Measurements from ENCODE around the gene RGPD5.
"Not testable (repeated sequence)": the region's sequence is repeated elsewhere in the genome, so short reads cannot be mapped to it uniquely, and the experiment has no call there.

The RGPD5 gene

GRCh38 chr2:109894141-109894540 lies 100.0 kb downstream of the RGPD5 start:
- DNase-seq = not testable (repeated sequence)

GRCh38 chr2:109895090-109895869 lies 101.2 kb downstream of the RGPD5 start:
- DNase-seq = not testable (repeated sequence)

DNA sequence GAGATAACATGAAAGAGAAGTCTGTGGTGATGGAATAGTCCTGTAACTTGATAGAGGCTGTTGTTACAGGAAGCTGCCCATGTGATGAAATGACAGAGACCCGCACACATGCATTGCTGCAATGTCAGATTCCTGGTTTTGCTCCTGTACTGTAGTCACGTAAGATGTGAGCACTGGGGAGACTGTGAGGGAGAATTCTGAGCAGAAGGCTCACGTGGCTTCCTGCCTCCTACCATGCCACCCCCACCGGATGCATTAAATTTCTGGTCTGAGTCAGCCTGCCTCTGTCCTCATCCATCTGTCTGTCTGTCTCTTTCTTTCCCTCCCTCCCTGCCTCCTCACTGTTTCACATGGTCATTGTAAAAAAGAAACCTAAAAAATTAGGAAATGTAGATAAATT lies 102.1 kb downstream of the RGPD5 start:
- DNase-seq = not testable (repeated sequence)

DNA sequence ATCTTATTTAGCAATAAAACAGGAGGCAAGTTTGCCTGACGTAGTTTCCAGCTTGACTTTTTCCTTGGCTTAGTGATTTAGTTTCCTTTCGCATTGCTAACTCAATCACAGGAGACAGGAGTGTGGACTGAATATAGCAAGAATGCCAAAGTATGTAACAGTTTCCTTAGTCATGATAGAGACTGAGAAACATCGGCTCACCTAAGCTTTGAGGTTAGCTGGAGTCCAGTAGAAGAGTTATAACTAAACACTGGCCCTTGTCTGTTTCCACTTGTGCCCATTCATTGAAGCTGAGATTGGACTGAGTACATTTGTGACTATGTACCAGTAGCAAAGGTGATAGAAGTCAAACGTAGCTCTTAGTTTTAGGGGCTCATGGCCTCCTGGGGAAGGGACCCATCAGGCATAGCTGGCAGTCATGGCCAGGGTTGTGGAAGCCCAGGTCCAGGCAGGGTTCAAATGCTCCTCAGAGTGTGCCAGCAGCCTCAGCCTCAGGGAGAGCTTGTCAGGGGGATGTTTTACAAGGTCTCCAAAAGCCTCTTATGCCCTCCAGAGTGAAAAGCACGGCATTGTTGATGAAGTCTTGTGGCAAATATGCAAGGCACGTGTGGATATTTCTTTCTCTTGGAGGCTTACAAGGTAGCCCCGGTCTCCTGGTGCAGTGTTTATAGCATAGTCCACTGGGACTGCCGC lies 103.8 kb downstream of the RGPD5 start:
- not testable (repeated sequence) for DNase-seq

GRCh38 chr2:109898462-109899336 lies 104.6 kb downstream of the RGPD5 start, which contains the start of gene LIMS3:
Gene LIMS3 (plus strand): TSS chr2:109898688. CDS start chr2:109898729, 41 bp downstream.
- DNase-seq = not testable (repeated sequence)

DNA sequence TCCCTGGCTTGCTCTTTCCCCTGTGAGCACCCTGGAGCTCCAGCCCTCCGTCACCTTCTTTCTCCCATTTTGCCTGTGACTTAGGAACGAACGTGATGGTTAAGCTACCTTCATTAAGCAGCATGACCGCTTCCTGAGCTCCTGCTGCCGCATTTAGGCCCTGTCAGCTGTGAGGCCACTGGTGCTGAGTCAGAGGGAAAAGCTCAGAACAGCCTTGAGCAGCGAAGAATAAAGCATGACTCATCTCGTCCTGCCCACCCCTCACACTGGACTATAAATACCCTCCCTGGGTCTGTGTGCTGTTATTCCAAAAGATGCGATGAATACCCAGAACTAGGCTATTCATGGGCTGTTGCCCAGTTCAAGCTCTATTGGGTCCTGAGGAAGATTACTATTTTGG lies 111.7 kb downstream of the RGPD5 start:
- DNase-seq = not testable (repeated sequence)

Data from NCI-H82 (cell line).